Mesodermal cell (in vitro differentiated cells): Measurements from ENCODE around the gene DAPK1.

ENCODE experiments used
- H3K27ac ChIP-seq: 2 replicates; pipeline ENCODE4 v1.7.0; 2013; ENCODE audit warnings: mild to moderate bottlenecking, low read depth, low read length, moderate library complexity; ENCODE audit not compliant: severe bottlenecking
- H3K36me3 ChIP-seq: 2 replicates; pipeline ENCODE4 v1.7.1; 2013; ENCODE audit warnings: mild to moderate bottlenecking, low read length, moderate library complexity; ENCODE audit not compliant: control insufficient read depth, insufficient read depth
- H3K4me1 ChIP-seq: one replicate; pipeline ENCODE4 v1.7.1; 2013; ENCODE audit warnings: mild to moderate bottlenecking, low read length; ENCODE audit not compliant: insufficient read depth, control insufficient read depth, poor library complexity, severe bottlenecking
- H3K4me3 ChIP-seq: 2 replicates; pipeline ENCODE4 v1.7.0; 2013; ENCODE audit warnings: low read length, control low read depth, mild to moderate bottlenecking; ENCODE audit not compliant: insufficient read depth, poor library complexity, severe bottlenecking; ENCODE audit errors: extremely low read depth
- H3K9me3 ChIP-seq: 2 replicates; pipeline ENCODE4 v1.7.1; 2013; ENCODE audit warnings: mild to moderate bottlenecking, low read length, moderate library complexity; ENCODE audit not compliant: control insufficient read depth
- WGBS, 2 experiments: methylation state at CpG; one replicate each; pipeline ENCODE4 v1.1.5; 2013; ENCODE audit warnings: missing lambda C conversion rate in 2 of 2; ENCODE audit not compliant: insufficient coverage in 2 of 2; 5-methylcytosine and 5-hydroxymethylcytosine counted together

DAPK1 gene

GRCh38 chr9:87686520-87687090 lies 188.9 kb downstream of the DAPK1 start:
- H3K4me1 ChIP-seq: peaks cover 3% of the 10 kb centered on the region
- no peak overlapping the region for H3K27ac ChIP-seq
- peaks cover 42% of the 10 kb centered on the region for H3K36me3 ChIP-seq
- H3K4me3 ChIP-seq: no peak overlapping the region
- H3K9me3 ChIP-seq: no peaks in the 10 kb centered on the region
- 97% methylated on average over 11 to 14 of the region's 14 CpGs for WGBS, 2 experiments

GRCh38 chr9:87687207-87687606 lies 189.5 kb downstream of the DAPK1 start:
- 86% methylated on average over 4 of the region's 4 CpGs; no CpG with 5 or more reads in 1 of the 2 experiments for WGBS, 2 experiments
- Histone ChIP-seq H3K9me3 (no peaks in the 10 kb centered on the region), H3K4me1 (peaks cover 3% of the 10 kb centered on the region), H3K36me3 (peaks cover 36% of the 10 kb centered on the region), H3K4me3 (no peak overlapping the region), H3K27ac (no peak overlapping the region)

GRCh38 chr9:87694236-87694755 lies 196.6 kb downstream of the DAPK1 start:
- Histone ChIP-seq H3K27ac (no peak overlapping the region), H3K4me1 (no peaks in the 10 kb centered on the region), H3K36me3 (peaks cover 43% of the 10 kb centered on the region), H3K9me3 (no peaks in the 10 kb centered on the region), H3K4me3 (no peak overlapping the region)
- 86 to 100% methylated on average over 2 to 3 of the region's 3 CpGs for WGBS, 2 experiments

GRCh38 chr9:87695523-87695922 lies 197.9 kb downstream of the DAPK1 start:
- peaks cover 3% of the 10 kb centered on the region for H3K4me1 ChIP-seq
- H3K9me3 ChIP-seq: no peaks in the 10 kb centered on the region
- no peak overlapping the region for H3K4me3 ChIP-seq
- H3K36me3 ChIP-seq: peaks cover 49% of the 10 kb centered on the region
- H3K27ac ChIP-seq: no peak overlapping the region
- 83% methylated on average over 1 of the region's 1 CpG; no CpG with 5 or more reads in 1 of the 2 experiments for WGBS, 2 experiments

- no peak overlapping the region for H3K27ac ChIP-seq
- peaks cover 7% of the 10 kb centered on the region for H3K4me1 ChIP-seq
- no peaks in the 10 kb centered on the region for H3K9me3 ChIP-seq
- H3K4me3 ChIP-seq: no peak overlapping the region
- peaks cover 51% of the 10 kb centered on the region for H3K36me3 ChIP-seq
- 83 to 96% methylated on average over 3 to 7 of the region's 7 CpGs for WGBS, 2 experiments
These were observed 199.0 kb downstream of the DAPK1 start for GRCh38 chr9:87696641-87697040.

- H3K27ac ChIP-seq: no peak overlapping the region
- WGBS, 2 experiments: 95% methylated on average over 11 to 12 of the region's 14 CpGs
- no peaks in the 10 kb centered on the region for H3K9me3 ChIP-seq
- peaks cover 7% of the 10 kb centered on the region for H3K4me1 ChIP-seq
- no peak overlapping the region for H3K4me3 ChIP-seq
- H3K36me3 ChIP-seq: peaks cover 59% of the 10 kb centered on the region
These were observed 200.6 kb downstream of the DAPK1 start for GRCh38 chr9:87698069-87698809.

- H3K36me3 ChIP-seq: peaks cover 58% of the 10 kb centered on the region
- H3K9me3 ChIP-seq: no peaks in the 10 kb centered on the region
- no peak overlapping the region for H3K4me3 ChIP-seq
- 83 to 100% methylated on average over 3 of the region's 4 CpGs for WGBS, 2 experiments
- no peak overlapping the region for H3K27ac ChIP-seq
- H3K4me1 ChIP-seq: peaks cover 7% of the 10 kb centered on the region
These were observed 202.2 kb downstream of the DAPK1 start for GRCh38 chr9:87699835-87700234.

- 81 to 95% methylated on average over 4 of the region's 9 CpGs for WGBS, 2 experiments
- Histone ChIP-seq H3K9me3 (no peaks in the 10 kb centered on the region), H3K36me3 (peaks cover 57% of the 10 kb centered on the region), H3K4me3 (no peak overlapping the region), H3K27ac (peak overlapping the region; percentile 65), H3K4me1 (peaks cover 7% of the 10 kb centered on the region)
These were observed 203.8 kb downstream of the DAPK1 start for GRCh38 chr9:87701491-87701890.

GRCh38 chr9:87701931-87702421 lies 204.3 kb downstream of the DAPK1 start:
- WGBS, 2 experiments: 56% methylated on average over 1 of the region's 6 CpGs; no CpG with 5 or more reads in 1 of the 2 experiments
- peaks cover 7% of the 10 kb centered on the region for H3K4me1 ChIP-seq
- H3K4me3 ChIP-seq: no peak overlapping the region
- H3K36me3 ChIP-seq: peaks cover 57% of the 10 kb centered on the region
- H3K27ac ChIP-seq: peak overlapping the region; percentile 65
- no peaks in the 10 kb centered on the region for H3K9me3 ChIP-seq

GRCh38 chr9:87702921-87703320 lies 205.3 kb downstream of the DAPK1 start:
- Histone ChIP-seq H3K27ac (no peak overlapping the region), H3K4me3 (no peak overlapping the region), H3K36me3 (peaks cover 57% of the 10 kb centered on the region), H3K4me1 (peaks cover 7% of the 10 kb centered on the region), H3K9me3 (no peaks in the 10 kb centered on the region)
- 92 to 100% methylated on average over 6 to 9 of the region's 9 CpGs for WGBS, 2 experiments
